Measurements from ENCODE around the gene TM6SF1. TPM values are rescaled to one million over a fixed set of nuclear protein-coding genes. Genes with fewer than 3 reads are reported as not detected.

The TM6SF1 gene
- total RNA-seq, 2 experiments from 2014 or later, result not detected

- Histone ChIP-seq H3K4me1 (ENCODE audit: insufficient read depth, low read length) (peaks cover 10% of the 10 kb centered on the region), H3K36me3 (ENCODE audit: insufficient read depth, low read length) (no peaks in the 10 kb centered on the region), H3K27ac (ENCODE audit: low read depth in 1 of 2, low read length in 2 of 2) (no peak overlapping the region), H3K27me3 (ENCODE audit: control insufficient read depth in 1 of 2, insufficient read depth in 2 of 2, low read length in 2 of 2) (peaks cover 15 to 21% of the 10 kb centered on the region in 2 experiments), H3K4me3 (ENCODE audit: low read length) (no peak overlapping the region), H3K9me3 (ENCODE audit: control insufficient read depth in 1 of 2, insufficient read depth in 1 of 2, low read length in 2 of 2) (peaks cover 0 to 10% of the 10 kb centered on the region in 2 experiments)
- H3K9me3 Mint-ChIP-seq, result no peaks in the 10 kb centered on the region
- ChIA-PET POLR2A (no interaction called here), CTCF (no interaction called here)
- H3K36me3 Mint-ChIP-seq (ENCODE audit: low read depth), result no peaks in the 10 kb centered on the region
- peaks cover 10% of the 10 kb centered on the region for H3K4me1 Mint-ChIP-seq (ENCODE audit: low read depth)
- no peak for TF ChIP-seq CTCF (IDR thresholded peaks at IDR 0.05)
- H3K27me3 Mint-ChIP-seq, result peaks cover 44% of the 10 kb centered on the region
- intact Hi-C loops (cut with DNase I, micrococcal nuclease), result no loop called here
- no peak for ATAC-seq (ENCODE audit: poor library complexity)
- H3K27ac Mint-ChIP-seq, result no peak overlapping the region
- H3K4me3 Mint-ChIP-seq, result no peak overlapping the region
- DNase-seq, result no peak
Observed at GRCh38 chr15:83112233-83112955, 4.9 kb downstream of the TM6SF1 start.

GRCh38 chr15:83112956-83113299 is 5.5 kb downstream of the TM6SF1 start:
- no peak overlapping the region for H3K27ac ChIP-seq (ENCODE audit: low read depth in 1 of 2, low read length in 2 of 2)
- H3K4me3 ChIP-seq (ENCODE audit: low read length), result no peak overlapping the region
- peaks cover 8% of the 10 kb centered on the region for H3K4me1 ChIP-seq (ENCODE audit: insufficient read depth, low read length)
- TF ChIP-seq CTCF (IDR thresholded peaks at IDR 0.05), result no peak
- no peaks in the 10 kb centered on the region for H3K9me3 Mint-ChIP-seq
- intact Hi-C loops (cut with DNase I, micrococcal nuclease), result no loop called here
- no peak overlapping the region for H3K4me3 Mint-ChIP-seq
- DNase-seq, result no peak
- ATAC-seq (ENCODE audit: poor library complexity), result no peak
- no peaks in the 10 kb centered on the region for H3K36me3 ChIP-seq (ENCODE audit: insufficient read depth, low read length)
- H3K4me1 Mint-ChIP-seq (ENCODE audit: low read depth), result peaks cover 10% of the 10 kb centered on the region
- peaks cover 14 to 20% of the 10 kb centered on the region in 2 experiments for H3K27me3 ChIP-seq (ENCODE audit: control insufficient read depth in 1 of 2, insufficient read depth in 2 of 2, low read length in 2 of 2)
- peaks cover 44% of the 10 kb centered on the region for H3K27me3 Mint-ChIP-seq
- H3K9me3 ChIP-seq (ENCODE audit: control insufficient read depth in 1 of 2, insufficient read depth in 1 of 2, low read length in 2 of 2), result peaks cover 0 to 8% of the 10 kb centered on the region in 2 experiments
- POLR2A ChIA-PET, result no interaction called here
- no peak overlapping the region for H3K27ac Mint-ChIP-seq
- CTCF ChIA-PET, result no interaction called here
- no peaks in the 10 kb centered on the region for H3K36me3 Mint-ChIP-seq (ENCODE audit: low read depth)

- intact Hi-C loops (cut with DNase I, micrococcal nuclease), result no loop called here
- H3K27ac Mint-ChIP-seq, result no peak overlapping the region
- H3K4me1 Mint-ChIP-seq (ENCODE audit: low read depth), result no peaks in the 10 kb centered on the region
- peaks cover 6 to 9% of the 10 kb centered on the region in 2 experiments for H3K27me3 ChIP-seq (ENCODE audit: control insufficient read depth in 1 of 2, insufficient read depth in 2 of 2, low read length in 2 of 2)
- no peak for ATAC-seq (ENCODE audit: poor library complexity)
- no peaks in the 10 kb centered on the region for H3K36me3 ChIP-seq (ENCODE audit: insufficient read depth, low read length)
- no peak for TF ChIP-seq CTCF (IDR thresholded peaks at IDR 0.05)
- H3K27ac ChIP-seq (ENCODE audit: low read depth in 1 of 2, low read length in 2 of 2), result no peak overlapping the region
- H3K4me3 Mint-ChIP-seq, result no peak overlapping the region
- ChIA-PET CTCF (no interaction called here), POLR2A (no interaction called here)
- H3K4me3 ChIP-seq (ENCODE audit: low read length), result no peak overlapping the region
- no peaks in the 10 kb centered on the region for H3K36me3 Mint-ChIP-seq (ENCODE audit: low read depth)
- H3K9me3 ChIP-seq (ENCODE audit: control insufficient read depth in 1 of 2, insufficient read depth in 1 of 2, low read length in 2 of 2), result no peaks in the 10 kb centered on the region
- H3K27me3 Mint-ChIP-seq, result peaks cover 33% of the 10 kb centered on the region
- no peaks in the 10 kb centered on the region for H3K9me3 Mint-ChIP-seq
- no peaks in the 10 kb centered on the region for H3K4me1 ChIP-seq (ENCODE audit: insufficient read depth, low read length)
- DNase-seq, result no peak
Observed at GRCh38 chr15:83113881-83114674, 6.6 kb downstream of the TM6SF1 start.

Data from CD4-positive, alpha-beta T cell (primary cell).